Hepatocyte (in vitro differentiated cells): ENCODE results near the gene DGKD. TPM values are rescaled to one million over a fixed set of nuclear protein-coding genes. Genes with fewer than 3 reads are reported as not detected.
"Not testable (repeated sequence)": the region's sequence is repeated elsewhere in the genome, so short reads cannot be mapped to it uniquely, and the experiment has no call there.

Experiments used
- DNase-seq: peaks from one replicate; pipeline ENCODE4 v3.0.0-alpha.2; 2016; ENCODE audit warnings: low spot score
- H2AFZ ChIP-seq: fragments of 200-600 bp; sonication (generic); 2 replicates; pipeline ENCODE4 v1.6.0; 2016; ENCODE audit warnings: antibody characterized with exemption, mild to moderate bottlenecking
- H3K27ac ChIP-seq: fragments of 200-600 bp; sonication (generic); 2 replicates; pipeline ENCODE4 v1.5.1; 2016; ENCODE audit warnings: mild to moderate bottlenecking
- H3K27me3 ChIP-seq: fragments of 200-600 bp; sonication (generic); 2 replicates; pipeline ENCODE4 v1.6.1; 2016
- H3K36me3 ChIP-seq: fragments of 200-600 bp; sonication (generic); replicated peaks from 2 replicates; pipeline ENCODE4 v1.5.1; 2016; ENCODE audit warnings: low read depth; ENCODE audit not compliant: insufficient read depth
- H3K4me1 ChIP-seq: fragments of 200-600 bp; sonication (generic); 2 replicates; pipeline ENCODE4 v1.5.1; 2016; ENCODE audit warnings: mild to moderate bottlenecking, moderate library complexity; ENCODE audit not compliant: insufficient read depth
- H3K4me2 ChIP-seq: fragments of 200-600 bp; sonication (generic); 2 replicates; pipeline ENCODE4 v1.6.0; 2016
- H3K4me3 ChIP-seq: fragments of 200-600 bp; sonication (generic); 2 replicates; pipeline ENCODE4 v1.5.1; 2016; ENCODE audit warnings: mild to moderate bottlenecking
- H3K79me2 ChIP-seq: fragments of 200-600 bp; sonication (generic); 2 replicates; pipeline ENCODE4 v1.6.0; 2017; ENCODE audit warnings: mild to moderate bottlenecking
- H3K9me2 ChIP-seq: fragments of 200-600 bp; sonication (generic); replicated peaks from 2 replicates; pipeline ENCODE4 v1.6.0; 2017; ENCODE audit warnings: mild to moderate bottlenecking; ENCODE audit not compliant: insufficient read depth
- H3K9me3 ChIP-seq: fragments of 200-600 bp; sonication (generic); 2 replicates; pipeline ENCODE4 v1.5.1; 2016; ENCODE audit warnings: low read depth, mild to moderate bottlenecking
- H4K20me1 ChIP-seq: fragments of 200-600 bp; sonication (generic); 2 replicates; pipeline ENCODE4 v1.6.0; 2016; ENCODE audit warnings: mild to moderate bottlenecking; ENCODE audit not compliant: insufficient read depth, poor library complexity, severe bottlenecking
- CTCF ChIP-seq: fragments of 200-600 bp; sonication (generic); IDR thresholded peaks from 2 replicates; pipeline ENCODE4 v1.5.1; 2016; ENCODE audit warnings: antibody characterized with exemption, mild to moderate bottlenecking; ENCODE audit not compliant: poor library complexity
- EZH2 ChIP-seq: fragments of 200-600 bp; sonication (generic); IDR thresholded peaks from 2 replicates; pipeline ENCODE4 v1.6.1; 2016; ENCODE audit warnings: antibody characterized with exemption, mild to moderate bottlenecking, borderline replicate concordance
- EZH2phosphoT487 ChIP-seq: fragments of 200-600 bp; sonication (generic); IDR thresholded peaks from one replicate; pipeline ENCODE4 v1.6.1; 2018; ENCODE audit warnings: antibody characterized with exemption, mild to moderate bottlenecking, low read depth, moderate library complexity; ENCODE audit not compliant: unreplicated experiment, severe bottlenecking
- WGBS: methylation state at CpG from one replicate; pipeline ENCODE4 v1.1.6; 2016; ENCODE audit warnings: low lambda C conversion rate; ENCODE audit errors: missing lambda C conversion rate; 5-methylcytosine and 5-hydroxymethylcytosine counted together
- polyA plus RNA-seq: library from polyadenylated mRNA; unstranded; fragments of >200 nt; fragmentation: Nextera tagmentation; extraction: Ambion mirVana; gene quantifications from 2 replicates; pipeline ENCODE4 v1.2.1, GENCODE V29; 2016
- total RNA-seq: library from RNA; depleted of rRNA; stranded (reverse); fragments of >200 nt; gene quantifications from 2 replicates; pipeline ENCODE4 v1.2.3, GENCODE V29; 2014

DGKD gene
- total and polyA plus RNA-seq, 2 experiments from 2014 or later = 14.2 to 14.3 TPM

DNA sequence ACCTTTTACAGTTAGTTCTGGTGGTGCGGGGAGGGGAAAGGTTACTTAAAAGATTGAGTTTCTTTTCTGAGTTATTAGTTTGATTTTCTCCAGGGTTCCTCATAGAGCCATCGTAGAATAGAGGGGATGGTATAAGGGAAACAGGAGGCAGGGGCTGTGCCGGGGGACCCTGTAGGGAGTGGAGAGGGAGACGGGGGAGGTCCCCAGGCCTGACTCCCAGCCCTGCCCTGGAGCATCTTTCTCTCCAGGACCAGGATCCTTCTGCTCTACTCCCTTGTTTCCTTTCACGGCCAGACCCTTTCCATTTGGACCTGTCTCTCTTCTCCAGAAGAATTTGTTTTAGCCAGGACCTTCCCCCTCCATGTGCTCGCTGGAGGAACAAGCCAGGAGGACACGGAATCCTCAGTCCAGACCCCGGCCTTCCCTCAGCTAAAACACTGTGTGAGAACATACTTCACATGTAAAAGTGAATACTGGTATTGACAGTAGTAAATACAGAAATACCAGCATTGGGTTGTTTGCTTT is 35.4 kb downstream of the DGKD start:
- no peak for TF ChIP-seq EZH2phosphoT487
- TF ChIP-seq EZH2 = no peak
- TF ChIP-seq CTCF = no peak
- no peak overlapping the region for H3K4me2 ChIP-seq
- no peak for DNase-seq
- no peak overlapping the region for H2AFZ ChIP-seq
- no peaks in the 10 kb centered on the region for H3K9me3 ChIP-seq
- H3K79me2 ChIP-seq = peaks cover 18% of the 10 kb centered on the region
- H3K9me2 ChIP-seq = no peaks in the 10 kb centered on the region
- no peaks in the 10 kb centered on the region for H3K36me3 ChIP-seq
- 91% methylated on average over 8 of the region's 8 CpGs for WGBS
- H3K27me3 ChIP-seq = no peaks in the 10 kb centered on the region
- no peak overlapping the region for H3K4me3 ChIP-seq
- peaks cover 6% of the 10 kb centered on the region for H4K20me1 ChIP-seq
- no peak overlapping the region for H3K27ac ChIP-seq
- peaks cover 20% of the 10 kb centered on the region for H3K4me1 ChIP-seq

- H3K4me3 ChIP-seq = no peak overlapping the region
- H3K36me3 ChIP-seq = no peaks in the 10 kb centered on the region
- no peak overlapping the region for H2AFZ ChIP-seq
- no peaks in the 10 kb centered on the region for H3K4me1 ChIP-seq
- no peaks in the 10 kb centered on the region for H4K20me1 ChIP-seq
- DNase-seq = no peak
- TF ChIP-seq EZH2phosphoT487 = no peak
- TF ChIP-seq CTCF = no peak
- TF ChIP-seq EZH2 = no peak
- no peaks in the 10 kb centered on the region for H3K9me3 ChIP-seq
- no peaks in the 10 kb centered on the region for H3K79me2 ChIP-seq
- no peak overlapping the region for H3K27ac ChIP-seq
- H3K27me3 ChIP-seq = no peaks in the 10 kb centered on the region
- no peak overlapping the region for H3K4me2 ChIP-seq
- H3K9me2 ChIP-seq = no peaks in the 10 kb centered on the region
- WGBS = 99% methylated on average over 7 of the region's 7 CpGs
Observed at GRCh38 chr2:233395687-233396086, 41.4 kb downstream of the DGKD start.

DNA sequence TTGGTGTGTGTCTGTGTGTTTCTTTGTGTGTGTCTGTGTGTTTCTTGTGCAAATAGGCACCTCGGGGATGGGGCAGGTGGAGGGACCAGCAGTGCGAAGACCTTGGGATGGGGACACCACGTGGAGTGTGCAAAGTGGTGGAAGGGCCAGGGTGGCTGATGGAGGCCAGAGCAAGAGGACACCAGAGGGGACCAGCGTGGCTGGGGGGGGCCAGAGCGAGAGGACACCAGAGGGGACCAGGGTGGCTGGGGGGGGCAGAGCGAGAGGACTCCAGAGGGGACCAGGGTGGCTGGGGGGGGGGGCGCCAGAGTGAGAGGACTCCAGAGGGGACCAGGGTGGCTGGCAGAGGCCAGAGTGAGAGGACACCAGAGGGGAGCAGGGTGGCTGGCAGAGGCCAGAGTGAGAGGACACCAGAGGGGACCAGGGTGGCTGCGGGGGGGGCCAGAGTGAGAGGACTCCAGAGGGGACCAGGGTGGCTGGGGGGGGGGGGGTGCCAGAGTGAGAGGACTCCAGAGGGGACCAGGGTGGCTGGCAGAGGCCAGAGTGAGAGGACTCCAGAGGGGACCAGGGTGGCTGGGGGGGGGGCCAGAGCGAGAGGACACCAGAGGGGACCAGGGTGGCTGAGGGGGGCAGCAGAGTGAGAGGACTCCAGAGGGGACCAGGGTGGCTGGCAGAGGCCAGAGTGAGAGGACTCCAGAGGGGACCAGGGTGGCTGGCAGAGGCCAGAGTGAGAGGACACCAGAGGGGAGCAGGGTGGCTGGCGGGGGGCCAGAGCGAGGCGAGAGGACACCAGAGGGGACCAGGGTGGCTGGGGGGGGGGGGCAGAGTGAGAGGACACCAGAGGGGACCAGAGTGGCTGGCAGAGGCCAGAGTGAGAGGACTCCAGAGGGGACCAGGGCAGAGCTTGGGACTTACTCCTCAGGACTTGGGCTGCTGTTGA is 42.7 kb downstream of the DGKD start:
- not testable (repeated sequence) for H3K9me3 ChIP-seq, H3K36me3 ChIP-seq, H3K4me2 ChIP-seq, H3K4me3 ChIP-seq, H3K4me1 ChIP-seq, H4K20me1 ChIP-seq, DNase-seq, H3K27ac ChIP-seq, H3K27me3 ChIP-seq, H3K9me2 ChIP-seq, H2AFZ ChIP-seq, H3K79me2 ChIP-seq
- 92% methylated on average over 3 of the region's 12 CpGs for WGBS

DNA sequence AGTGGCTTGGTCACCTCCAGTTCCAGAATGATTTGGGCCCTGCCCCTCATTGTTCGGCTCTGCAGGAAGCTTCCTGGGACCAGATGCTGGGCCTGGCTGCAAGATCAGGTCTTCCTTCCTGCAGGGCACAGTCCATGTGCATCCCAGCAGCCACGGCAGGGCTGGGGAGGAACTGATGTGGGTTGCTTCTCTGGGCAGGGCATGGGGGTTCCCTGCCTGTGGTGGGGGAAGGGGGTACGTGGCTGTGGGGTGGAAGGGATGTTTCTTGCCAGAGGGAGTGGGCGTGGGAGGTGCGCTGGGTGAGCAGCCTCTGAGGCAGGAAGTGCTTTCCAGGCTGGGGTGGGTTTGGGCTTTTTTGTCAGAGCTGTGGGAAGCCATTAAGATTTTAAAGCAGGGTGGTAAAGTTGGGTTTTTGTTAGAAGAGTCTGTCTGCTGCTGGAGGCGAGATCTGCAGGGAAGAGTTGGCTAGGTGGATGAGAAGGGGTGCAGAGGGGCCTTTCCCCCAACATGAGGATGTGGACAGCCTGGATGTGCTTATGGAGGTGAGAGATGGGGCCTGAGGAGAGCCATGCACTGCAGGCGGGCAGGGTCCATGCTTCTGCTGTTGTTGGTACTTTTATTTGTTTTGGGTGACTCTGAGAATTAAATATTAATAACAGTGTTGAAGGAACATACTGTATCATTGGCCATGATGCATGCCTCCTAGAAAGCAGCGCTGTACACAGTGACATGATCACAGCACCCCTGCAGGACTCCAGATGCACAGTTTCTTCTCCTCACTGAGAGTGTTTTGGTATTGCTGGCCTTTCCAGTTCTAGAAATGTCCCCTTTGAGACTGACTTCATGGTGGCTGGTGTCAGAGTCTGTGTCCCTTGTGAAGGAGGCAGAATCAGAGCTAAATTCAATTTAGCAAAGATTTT is 45.3 kb downstream of the DGKD start:
- H3K36me3 ChIP-seq = no peaks in the 10 kb centered on the region
- no peak overlapping the region for H3K4me2 ChIP-seq
- H3K9me2 ChIP-seq = no peaks in the 10 kb centered on the region
- no peaks in the 10 kb centered on the region for H3K9me3 ChIP-seq
- no peaks in the 10 kb centered on the region for H3K27me3 ChIP-seq
- H3K4me1 ChIP-seq = no peaks in the 10 kb centered on the region
- H3K4me3 ChIP-seq = no peak overlapping the region
- no peaks in the 10 kb centered on the region for H4K20me1 ChIP-seq
- TF ChIP-seq EZH2phosphoT487 (no peak), CTCF (no peak), EZH2 (no peak)
- 88% methylated on average over 8 of the region's 8 CpGs for WGBS
- no peak overlapping the region for H3K27ac ChIP-seq
- no peaks in the 10 kb centered on the region for H3K79me2 ChIP-seq
- H2AFZ ChIP-seq = no peak overlapping the region
- DNase-seq = no peak
